ENCODE results near the gene KYAT1. TPM values are rescaled to one million over a fixed set of nuclear protein-coding genes. Genes with fewer than 3 reads are reported as not detected.
A peak's percentile ranks its signal among the peaks of the same experiment; 100 is the strongest.

KYAT1 gene
- total RNA-seq, 1 donor from 2014 or later: 12.1 TPM

GRCh38 chr9:128921881-128922763 lies 40.4 kb upstream of the KYAT1 start:
- peaks cover 9% of the 10 kb centered on the region for H3K36me3 ChIP-seq
- H3K4me3 ChIP-seq: peak overlapping the region; percentile 74
- TF ChIP-seq CTCF (IDR thresholded peaks at IDR 0.05; ENCODE audit: borderline replicate concordance): peak; percentile 38
- peak; percentile 58 for DNase-seq
- no peaks in the 10 kb centered on the region for H3K27me3 ChIP-seq (ENCODE audit: low read depth)
- H3K4me1 ChIP-seq: peaks cover 62% of the 10 kb centered on the region
- H3K27ac ChIP-seq (replicated peaks): peak overlapping the region; percentile 90
- no peaks in the 10 kb centered on the region for H3K9me3 ChIP-seq (replicated peaks)
- intact Hi-C loops (cut with micrococcal nuclease): no loop called here

- Histone ChIP-seq H3K27ac (replicated peaks) (peak within 1 kb of the TSS; percentile 90), H3K4me1 (peaks cover 79% of the 10 kb centered on the region), H3K36me3 (peaks cover 24% of the 10 kb centered on the region), H3K4me3 (peak within 1 kb of the TSS; percentile 74), H3K9me3 (replicated peaks) (no peaks in the 10 kb centered on the region), H3K27me3 (ENCODE audit: low read depth) (no peaks in the 10 kb centered on the region)
- intact Hi-C loops (cut with micrococcal nuclease): no loop called here
- TF ChIP-seq CTCF (IDR thresholded peaks at IDR 0.05; ENCODE audit: borderline replicate concordance): no peak
- peak; percentile 81 for DNase-seq
Measured at GRCh38 chr9:128920381-128921058, 38.8 kb upstream of the KYAT1 start, which contains the start of gene PHYHD1. Gene PHYHD1, plus strand, starts transcription at chr9:128920982. Its CDS starts 1,342 bp downstream, at chr9:128922324.

GRCh38 chr9:128919402-128920089 lies 37.8 kb upstream of the KYAT1 start:
- peaks cover 88% of the 10 kb centered on the region for H3K4me1 ChIP-seq
- intact Hi-C loops (cut with micrococcal nuclease): no loop called here
- H3K9me3 ChIP-seq (replicated peaks): no peaks in the 10 kb centered on the region
- TF ChIP-seq CTCF (IDR thresholded peaks at IDR 0.05; ENCODE audit: borderline replicate concordance): no peak
- no peaks in the 10 kb centered on the region for H3K27me3 ChIP-seq (ENCODE audit: low read depth)
- DNase-seq: no peak
- H3K36me3 ChIP-seq: peaks cover 27% of the 10 kb centered on the region
- peak overlapping the region; percentile 90 for H3K27ac ChIP-seq (replicated peaks)
- no peak overlapping the region for H3K4me3 ChIP-seq

GRCh38 chr9:128918921-128919320 lies 37.2 kb upstream of the KYAT1 start:
- H3K36me3 ChIP-seq: peaks cover 31% of the 10 kb centered on the region
- H3K9me3 ChIP-seq (replicated peaks): no peaks in the 10 kb centered on the region
- peak overlapping the region; percentile 90 for H3K27ac ChIP-seq (replicated peaks)
- no peak for DNase-seq
- no peak for TF ChIP-seq CTCF (IDR thresholded peaks at IDR 0.05; ENCODE audit: borderline replicate concordance)
- intact Hi-C loops (cut with micrococcal nuclease): no loop called here
- no peak overlapping the region for H3K4me3 ChIP-seq
- peaks cover 95% of the 10 kb centered on the region for H3K4me1 ChIP-seq
- no peaks in the 10 kb centered on the region for H3K27me3 ChIP-seq (ENCODE audit: low read depth)

GRCh38 chr9:128917151-128917849 lies 35.5 kb upstream of the KYAT1 start:
- intact Hi-C loops (cut with micrococcal nuclease): no loop called here
- Histone ChIP-seq H3K27ac (replicated peaks) (peak overlapping the region; percentile 90), H3K4me3 (peak overlapping the region; percentile 29), H3K36me3 (peaks cover 31% of the 10 kb centered on the region), H3K4me1 (peaks cover 100% of the 10 kb centered on the region), H3K27me3 (ENCODE audit: low read depth) (no peaks in the 10 kb centered on the region), H3K9me3 (replicated peaks) (no peaks in the 10 kb centered on the region)
- no peak for TF ChIP-seq CTCF (IDR thresholded peaks at IDR 0.05; ENCODE audit: borderline replicate concordance)
- DNase-seq: peak; percentile 82

Measured in left ventricle myocardium inferior (tissue), 1 donor.